ENCODE results near the gene CLEC18A.

CLEC18A gene

GRCh38 chr16:69924041-69924775 is 26.9 kb upstream of the CLEC18A start:
- no peak for ATAC-seq
- TF ChIP-seq ZFP3 (CRISPR knock-in tag; IDR thresholded peaks at IDR 0.05) = no peak

DNA sequence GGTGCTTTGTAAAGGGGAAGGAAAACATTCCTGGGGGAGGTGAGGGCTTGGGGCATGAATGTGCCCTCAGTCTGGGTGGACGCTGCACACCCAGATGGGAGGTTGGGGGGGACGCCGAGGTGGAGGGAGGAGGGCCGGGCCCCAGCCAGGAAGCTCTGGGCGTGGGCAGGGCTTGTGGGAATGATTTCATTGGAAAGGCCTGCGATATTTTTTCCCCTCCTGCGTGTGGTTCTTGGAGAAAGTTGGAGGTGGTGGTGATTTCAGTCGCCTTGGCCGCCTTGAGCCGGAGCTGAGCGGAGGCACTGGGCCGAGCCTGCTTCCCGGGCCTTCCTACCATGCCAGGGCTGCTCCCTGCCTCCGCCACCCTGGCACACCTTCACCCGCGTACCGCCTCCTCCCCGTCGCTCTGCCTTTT is 26.4 kb upstream of the CLEC18A start:
- no peak for ATAC-seq
- TF ChIP-seq ESRRG (CRISPR knock-in tag; IDR thresholded peaks at IDR 0.05) (no peak), CSDC2 (CRISPR knock-in tag; IDR thresholded peaks at IDR 0.05) (no peak), ZNF8 (CRISPR knock-in tag; IDR thresholded peaks at IDR 0.05) (no peak), ZC3H10 (CRISPR knock-in tag; IDR thresholded peaks at IDR 0.05) (no peak), PATZ1 (CRISPR knock-in tag; IDR thresholded peaks at IDR 0.05; ENCODE audit: borderline replicate concordance) (no peak), TCF4 (CRISPR knock-in tag; IDR thresholded peaks at IDR 0.05; ENCODE audit: borderline replicate concordance) (no peak), GLIS3 (CRISPR knock-in tag; IDR thresholded peaks at IDR 0.05) (no peak), ZFP3 (CRISPR knock-in tag; IDR thresholded peaks at IDR 0.05) (no peak), OSR1 (CRISPR knock-in tag; IDR thresholded peaks at IDR 0.05) (no peak), ISL1 (CRISPR knock-in tag; IDR thresholded peaks at IDR 0.05) (no peak), ZNF565 (CRISPR knock-in tag; conservative IDR thresholded peaks at IDR 0.05; ENCODE audit: low read depth) (no peak), RARB (CRISPR knock-in tag; IDR thresholded peaks at IDR 0.05) (no peak), ARNTL (CRISPR knock-in tag; IDR thresholded peaks at IDR 0.05; ENCODE audit: borderline replicate concordance, low read depth) (no peak), ZNF70 (CRISPR knock-in tag; IDR thresholded peaks at IDR 0.05) (no peak), TOX (CRISPR knock-in tag; IDR thresholded peaks at IDR 0.05; ENCODE audit: borderline replicate concordance) (no peak), ZFP30 (CRISPR knock-in tag; IDR thresholded peaks at IDR 0.05) (no peak), PPARA (CRISPR knock-in tag; IDR thresholded peaks at IDR 0.05; ENCODE audit: borderline replicate concordance) (no peak)
- TF ChIP-seq, protein P1, sequence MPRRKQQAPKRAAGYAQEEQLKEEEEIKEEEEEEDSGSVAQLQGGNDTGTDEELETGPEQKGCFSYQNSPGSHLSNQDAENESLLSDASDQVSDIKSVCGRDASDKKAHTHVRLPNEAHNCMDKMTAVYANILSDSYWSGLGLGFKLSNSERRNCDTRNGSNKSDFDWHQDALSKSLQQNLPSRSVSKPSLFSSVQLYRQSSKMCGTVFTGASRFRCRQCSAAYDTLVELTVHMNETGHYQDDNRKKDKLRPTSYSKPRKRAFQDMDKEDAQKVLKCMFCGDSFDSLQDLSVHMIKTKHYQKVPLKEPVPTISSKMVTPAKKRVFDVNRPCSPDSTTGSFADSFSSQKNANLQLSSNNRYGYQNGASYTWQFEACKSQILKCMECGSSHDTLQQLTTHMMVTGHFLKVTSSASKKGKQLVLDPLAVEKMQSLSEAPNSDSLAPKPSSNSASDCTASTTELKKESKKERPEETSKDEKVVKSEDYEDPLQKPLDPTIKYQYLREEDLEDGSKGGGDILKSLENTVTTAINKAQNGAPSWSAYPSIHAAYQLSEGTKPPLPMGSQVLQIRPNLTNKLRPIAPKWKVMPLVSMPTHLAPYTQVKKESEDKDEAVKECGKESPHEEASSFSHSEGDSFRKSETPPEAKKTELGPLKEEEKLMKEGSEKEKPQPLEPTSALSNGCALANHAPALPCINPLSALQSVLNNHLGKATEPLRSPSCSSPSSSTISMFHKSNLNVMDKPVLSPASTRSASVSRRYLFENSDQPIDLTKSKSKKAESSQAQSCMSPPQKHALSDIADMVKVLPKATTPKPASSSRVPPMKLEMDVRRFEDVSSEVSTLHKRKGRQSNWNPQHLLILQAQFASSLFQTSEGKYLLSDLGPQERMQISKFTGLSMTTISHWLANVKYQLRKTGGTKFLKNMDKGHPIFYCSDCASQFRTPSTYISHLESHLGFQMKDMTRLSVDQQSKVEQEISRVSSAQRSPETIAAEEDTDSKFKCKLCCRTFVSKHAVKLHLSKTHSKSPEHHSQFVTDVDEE (CRISPR knock-in tag; IDR thresholded peaks at IDR 0.05) = no peak
- TF ChIP-seq, protein P2, sequence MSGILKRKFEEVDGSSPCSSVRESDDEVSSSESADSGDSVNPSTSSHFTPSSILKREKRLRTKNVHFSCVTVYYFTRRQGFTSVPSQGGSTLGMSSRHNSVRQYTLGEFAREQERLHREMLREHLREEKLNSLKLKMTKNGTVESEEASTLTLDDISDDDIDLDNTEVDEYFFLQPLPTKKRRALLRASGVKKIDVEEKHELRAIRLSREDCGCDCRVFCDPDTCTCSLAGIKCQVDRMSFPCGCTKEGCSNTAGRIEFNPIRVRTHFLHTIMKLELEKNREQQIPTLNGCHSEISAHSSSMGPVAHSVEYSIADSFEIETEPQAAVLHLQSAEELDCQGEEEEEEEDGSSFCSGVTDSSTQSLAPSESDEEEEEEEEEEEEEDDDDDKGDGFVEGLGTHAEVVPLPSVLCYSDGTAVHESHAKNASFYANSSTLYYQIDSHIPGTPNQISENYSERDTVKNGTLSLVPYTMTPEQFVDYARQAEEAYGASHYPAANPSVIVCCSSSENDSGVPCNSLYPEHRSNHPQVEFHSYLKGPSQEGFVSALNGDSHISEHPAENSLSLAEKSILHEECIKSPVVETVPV (CRISPR knock-in tag; IDR thresholded peaks at IDR 0.05) = no peak
- TF ChIP-seq, protein P3, sequence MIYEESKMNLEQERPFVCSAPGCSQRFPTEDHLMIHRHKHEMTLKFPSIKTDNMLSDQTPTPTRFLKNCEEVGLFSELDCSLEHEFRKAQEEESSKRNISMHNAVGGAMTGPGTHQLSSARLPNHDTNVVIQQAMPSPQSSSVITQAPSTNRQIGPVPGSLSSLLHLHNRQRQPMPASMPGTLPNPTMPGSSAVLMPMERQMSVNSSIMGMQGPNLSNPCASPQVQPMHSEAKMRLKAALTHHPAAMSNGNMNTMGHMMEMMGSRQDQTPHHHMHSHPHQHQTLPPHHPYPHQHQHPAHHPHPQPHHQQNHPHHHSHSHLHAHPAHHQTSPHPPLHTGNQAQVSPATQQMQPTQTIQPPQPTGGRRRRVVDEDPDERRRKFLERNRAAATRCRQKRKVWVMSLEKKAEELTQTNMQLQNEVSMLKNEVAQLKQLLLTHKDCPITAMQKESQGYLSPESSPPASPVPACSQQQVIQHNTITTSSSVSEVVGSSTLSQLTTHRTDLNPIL (CRISPR knock-in tag; IDR thresholded peaks at IDR 0.05; ENCODE audit: low read depth) = no peak

GRCh38 chr16:69925311-69925710 is 25.8 kb upstream of the CLEC18A start:
- ATAC-seq = no peak
- TF ChIP-seq ZFP3 (CRISPR knock-in tag; IDR thresholded peaks at IDR 0.05) (no peak), ZNF565 (CRISPR knock-in tag; conservative IDR thresholded peaks at IDR 0.05; ENCODE audit: low read depth) (no peak), TOX (CRISPR knock-in tag; IDR thresholded peaks at IDR 0.05; ENCODE audit: borderline replicate concordance) (no peak), ZC3H10 (CRISPR knock-in tag; IDR thresholded peaks at IDR 0.05) (no peak), ZNF70 (CRISPR knock-in tag; IDR thresholded peaks at IDR 0.05) (no peak), SNAI2 (CRISPR knock-in tag; IDR thresholded peaks at IDR 0.05) (no peak), GLIS3 (CRISPR knock-in tag; IDR thresholded peaks at IDR 0.05) (no peak), RARB (CRISPR knock-in tag; IDR thresholded peaks at IDR 0.05) (no peak), OSR1 (CRISPR knock-in tag; IDR thresholded peaks at IDR 0.05) (no peak), TCF4 (CRISPR knock-in tag; IDR thresholded peaks at IDR 0.05; ENCODE audit: borderline replicate concordance) (no peak), ISL1 (CRISPR knock-in tag; IDR thresholded peaks at IDR 0.05) (no peak), ZNF8 (CRISPR knock-in tag; IDR thresholded peaks at IDR 0.05) (no peak), PATZ1 (CRISPR knock-in tag; IDR thresholded peaks at IDR 0.05; ENCODE audit: borderline replicate concordance) (no peak)
- TF ChIP-seq, protein P2 (CRISPR knock-in tag; IDR thresholded peaks at IDR 0.05) = no peak
- TF ChIP-seq, protein P4, sequence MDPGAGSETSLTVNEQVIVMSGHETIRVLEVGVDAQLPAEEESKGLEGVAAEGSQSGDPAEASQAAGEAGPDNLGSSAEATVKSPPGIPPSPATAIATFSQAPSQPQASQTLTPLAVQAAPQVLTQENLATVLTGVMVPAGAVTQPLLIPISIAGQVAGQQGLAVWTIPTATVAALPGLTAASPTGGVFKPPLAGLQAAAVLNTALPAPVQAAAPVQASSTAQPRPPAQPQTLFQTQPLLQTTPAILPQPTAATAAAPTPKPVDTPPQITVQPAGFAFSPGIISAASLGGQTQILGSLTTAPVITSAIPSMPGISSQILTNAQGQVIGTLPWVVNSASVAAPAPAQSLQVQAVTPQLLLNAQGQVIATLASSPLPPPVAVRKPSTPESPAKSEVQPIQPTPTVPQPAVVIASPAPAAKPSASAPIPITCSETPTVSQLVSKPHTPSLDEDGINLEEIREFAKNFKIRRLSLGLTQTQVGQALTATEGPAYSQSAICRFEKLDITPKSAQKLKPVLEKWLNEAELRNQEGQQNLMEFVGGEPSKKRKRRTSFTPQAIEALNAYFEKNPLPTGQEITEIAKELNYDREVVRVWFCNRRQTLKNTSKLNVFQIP (CRISPR knock-in tag; IDR thresholded peaks at IDR 0.05; ENCODE audit: borderline replicate concordance, low read depth) = no peak
- TF ChIP-seq, protein P3 (CRISPR knock-in tag; IDR thresholded peaks at IDR 0.05; ENCODE audit: low read depth) = no peak
